ENCODE measurements around the gene KHDRBS2. TPM values are rescaled to one million over a fixed set of nuclear protein-coding genes. Genes with fewer than 3 reads are reported as not detected.

The KHDRBS2 gene
- total and polyA plus RNA-seq, 7 donors, result 0.16 to 0.69 (median 0.36) TPM; not detected in 2

GRCh38 chr6:62090442-62091229 is 195.4 kb downstream of the KHDRBS2 start:
- WGBS, 2 donors, result 80 to 90% methylated on average over 5 of the region's 5 CpGs
- H3K9me3 ChIP-seq, result no peaks in the 10 kb centered on the region
- intact Hi-C loops (cut with DNase I), result no loop called here
- no peaks in the 10 kb centered on the region for H3K36me3 ChIP-seq
- TF ChIP-seq, protein P1, sequence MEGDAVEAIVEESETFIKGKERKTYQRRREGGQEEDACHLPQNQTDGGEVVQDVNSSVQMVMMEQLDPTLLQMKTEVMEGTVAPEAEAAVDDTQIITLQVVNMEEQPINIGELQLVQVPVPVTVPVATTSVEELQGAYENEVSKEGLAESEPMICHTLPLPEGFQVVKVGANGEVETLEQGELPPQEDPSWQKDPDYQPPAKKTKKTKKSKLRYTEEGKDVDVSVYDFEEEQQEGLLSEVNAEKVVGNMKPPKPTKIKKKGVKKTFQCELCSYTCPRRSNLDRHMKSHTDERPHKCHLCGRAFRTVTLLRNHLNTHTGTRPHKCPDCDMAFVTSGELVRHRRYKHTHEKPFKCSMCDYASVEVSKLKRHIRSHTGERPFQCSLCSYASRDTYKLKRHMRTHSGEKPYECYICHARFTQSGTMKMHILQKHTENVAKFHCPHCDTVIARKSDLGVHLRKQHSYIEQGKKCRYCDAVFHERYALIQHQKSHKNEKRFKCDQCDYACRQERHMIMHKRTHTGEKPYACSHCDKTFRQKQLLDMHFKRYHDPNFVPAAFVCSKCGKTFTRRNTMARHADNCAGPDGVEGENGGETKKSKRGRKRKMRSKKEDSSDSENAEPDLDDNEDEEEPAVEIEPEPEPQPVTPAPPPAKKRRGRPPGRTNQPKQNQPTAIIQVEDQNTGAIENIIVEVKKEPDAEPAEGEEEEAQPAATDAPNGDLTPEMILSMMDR (IDR thresholded peaks at IDR 0.05), result no peak
- TF ChIP-seq POLR2AphosphoS5 (IDR thresholded peaks at IDR 0.05), result no peak
- TF ChIP-seq EP300 (IDR thresholded peaks at IDR 0.05), result no peak
- TF ChIP-seq POLR2A (IDR thresholded peaks at IDR 0.05), result no peak
- no peaks in the 10 kb centered on the region for H3K27me3 ChIP-seq
- H3K27ac ChIP-seq, result no peak overlapping the region
- no peak for DNase-seq
- H3K4me3 ChIP-seq, result no peak overlapping the region
- no peaks in the 10 kb centered on the region for H3K4me1 ChIP-seq

- H3K27ac ChIP-seq, result no peak overlapping the region
- no peak overlapping the region for H3K4me3 ChIP-seq
- H3K27me3 ChIP-seq, result no peaks in the 10 kb centered on the region
- no peak for DNase-seq
- intact Hi-C loops (cut with DNase I), result no loop called here
- whole genome bisulfite sequencing, 2 donors, result 90% methylated on average over 3 of the region's 3 CpGs
- H3K4me1 ChIP-seq, result no peaks in the 10 kb centered on the region
- no peak for TF ChIP-seq POLR2A (IDR thresholded peaks at IDR 0.05)
- TF ChIP-seq, protein P1 (IDR thresholded peaks at IDR 0.05), result no peak
- no peak for TF ChIP-seq POLR2AphosphoS5 (IDR thresholded peaks at IDR 0.05)
- no peak for TF ChIP-seq EP300 (IDR thresholded peaks at IDR 0.05)
- no peaks in the 10 kb centered on the region for H3K9me3 ChIP-seq
- no peaks in the 10 kb centered on the region for H3K36me3 ChIP-seq
Observed at GRCh38 chr6:62089781-62090180, 196.2 kb downstream of the KHDRBS2 start.

GRCh38 chr6:62086047-62086446 is 200.0 kb downstream of the KHDRBS2 start:
- Histone ChIP-seq H3K36me3 (no peaks in the 10 kb centered on the region), H3K9me3 (no peaks in the 10 kb centered on the region), H3K27me3 (no peaks in the 10 kb centered on the region), H3K4me3 (no peak overlapping the region), H3K4me1 (no peaks in the 10 kb centered on the region), H3K27ac (no peak overlapping the region)
- TF ChIP-seq, protein P1 (IDR thresholded peaks at IDR 0.05), result no peak
- TF ChIP-seq EP300 (IDR thresholded peaks at IDR 0.05), result no peak
- no peak for TF ChIP-seq POLR2AphosphoS5 (IDR thresholded peaks at IDR 0.05)
- TF ChIP-seq POLR2A (IDR thresholded peaks at IDR 0.05), result no peak
- no peak for DNase-seq
- intact Hi-C loops (cut with DNase I), result no loop called here
- 37 to 60% methylated on average over 2 of the region's 2 CpGs for WGBS, 2 donors

DNA sequence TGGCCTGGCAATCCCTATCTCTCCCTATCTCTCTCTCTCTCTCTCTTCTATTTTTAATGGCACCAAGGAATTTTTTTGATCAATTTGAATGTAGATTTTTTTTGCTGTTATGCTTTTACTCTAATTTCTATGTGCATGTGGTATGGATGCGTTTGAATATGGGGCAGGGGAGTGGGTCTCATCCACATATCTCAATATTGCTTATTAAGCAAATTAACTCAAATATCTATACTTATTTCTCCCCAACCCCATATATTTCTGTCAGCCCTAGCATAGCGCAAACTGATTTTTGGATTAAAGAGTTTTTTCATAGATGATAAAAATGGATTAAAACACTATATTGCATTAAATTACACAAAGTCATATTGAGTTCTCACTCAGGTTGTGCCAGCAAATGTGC is 210.2 kb downstream of the KHDRBS2 start:
- Histone ChIP-seq H3K36me3 (no peaks in the 10 kb centered on the region), H3K4me3 (no peak overlapping the region), H3K27ac (no peak overlapping the region), H3K9me3 (no peaks in the 10 kb centered on the region), H3K4me1 (no peaks in the 10 kb centered on the region), H3K27me3 (no peaks in the 10 kb centered on the region)
- DNase-seq, result no peak
- TF ChIP-seq EP300 (IDR thresholded peaks at IDR 0.05), result no peak
- TF ChIP-seq, protein P1 (IDR thresholded peaks at IDR 0.05), result no peak
- no peak for TF ChIP-seq POLR2A (IDR thresholded peaks at IDR 0.05)
- no peak for TF ChIP-seq POLR2AphosphoS5 (IDR thresholded peaks at IDR 0.05)
- intact Hi-C loops (cut with DNase I), result no loop called here
- WGBS, 2 donors, result 91 to 92% methylated on average over 2 of the region's 2 CpGs
